ENCODE results near the gene TATDN2. TPM values are rescaled to one million over a fixed set of nuclear protein-coding genes. Genes with fewer than 3 reads are reported as not detected.

TATDN2 gene
- polyA plus RNA-seq, 3 donors from 2014 or later: 8.4 to 27.7 (median 10.6) TPM

GRCh38 chr3:10321630-10322351 lies 73.5 kb downstream of the TATDN2 start:
- Mint-ChIP-seq H3K4me3 (peak overlapping the region; percentile 90 to 93 (median 92)), H3K27me3 (ENCODE audit: low read depth in 3 of 3) (peaks cover 6 to 12% (median 6%) of the 10 kb centered on the region in 3 donors), H3K9me3 (no peaks in the 10 kb centered on the region), H3K36me3 (peaks cover 0 to 4% (median 0%) of the 10 kb centered on the region in 3 donors), H3K4me1 (peaks cover 30 to 47% of the 10 kb centered on the region in 2 donors), H3K27ac (peak overlapping the region; percentile 62 to 97 (median 91))
- DNase-seq: no peak

- Mint-ChIP-seq H3K36me3 (peaks cover 0 to 3% (median 0%) of the 10 kb centered on the region in 3 donors), H3K4me3 (peak overlapping the region in 2 of 5 donors; percentile 21 to 93), H3K27ac (peak overlapping the region in 3 of 6 donors; percentile 62 to 96 (median 91)), H3K27me3 (ENCODE audit: low read depth in 3 of 3) (peaks cover 6 to 13% (median 6%) of the 10 kb centered on the region in 3 donors), H3K4me1 (peaks cover 28 to 45% of the 10 kb centered on the region in 2 donors), H3K9me3 (no peaks in the 10 kb centered on the region)
- no peak for DNase-seq
These were observed 74.1 kb downstream of the TATDN2 start for GRCh38 chr3:10322352-10322710.

- H3K4me3 Mint-ChIP-seq: no peak overlapping the region
- H3K36me3 Mint-ChIP-seq: no peaks in the 10 kb centered on the region
- H3K27ac Mint-ChIP-seq: no peak overlapping the region
- H3K27me3 Mint-ChIP-seq (ENCODE audit: low read depth in 3 of 3): peaks cover 2 to 10% (median 7%) of the 10 kb centered on the region in 3 donors
- H3K4me1 Mint-ChIP-seq: no peaks in the 10 kb centered on the region
- DNase-seq: no peak
- H3K9me3 Mint-ChIP-seq: peaks cover 0 to 2% (median 0%) of the 10 kb centered on the region in 6 donors
These were observed 79.3 kb downstream of the TATDN2 start for GRCh38 chr3:10327592-10327991.

GRCh38 chr3:10328460-10329071 lies 80.3 kb downstream of the TATDN2 start:
- H3K4me1 Mint-ChIP-seq: no peaks in the 10 kb centered on the region
- H3K9me3 Mint-ChIP-seq: peaks cover 0 to 2% (median 0%) of the 10 kb centered on the region in 6 donors
- H3K27me3 Mint-ChIP-seq (ENCODE audit: low read depth in 3 of 3): peaks cover 2 to 8% (median 8%) of the 10 kb centered on the region in 3 donors
- H3K27ac Mint-ChIP-seq: no peak overlapping the region
- no peaks in the 10 kb centered on the region for H3K36me3 Mint-ChIP-seq
- no peak overlapping the region for H3K4me3 Mint-ChIP-seq
- no peak for DNase-seq

- Mint-ChIP-seq H3K4me3 (no peak overlapping the region), H3K36me3 (no peaks in the 10 kb centered on the region), H3K27ac (no peak overlapping the region), H3K9me3 (peaks cover 0 to 2% (median 0%) of the 10 kb centered on the region in 6 donors), H3K27me3 (ENCODE audit: low read depth in 3 of 3) (peaks cover 2 to 8% (median 5%) of the 10 kb centered on the region in 3 donors), H3K4me1 (no peaks in the 10 kb centered on the region)
- DNase-seq: no peak
These were observed 81.3 kb downstream of the TATDN2 start for GRCh38 chr3:10329495-10330015.

GRCh38 chr3:10330319-10330718 lies 82.1 kb downstream of the TATDN2 start:
- H3K36me3 Mint-ChIP-seq: no peaks in the 10 kb centered on the region
- H3K27ac Mint-ChIP-seq: no peak overlapping the region
- H3K27me3 Mint-ChIP-seq (ENCODE audit: low read depth in 3 of 3): peaks cover 4 to 8% (median 4%) of the 10 kb centered on the region in 3 donors
- H3K4me1 Mint-ChIP-seq: no peaks in the 10 kb centered on the region
- peaks cover 0 to 2% (median 0%) of the 10 kb centered on the region in 6 donors for H3K9me3 Mint-ChIP-seq
- no peak for DNase-seq
- H3K4me3 Mint-ChIP-seq: no peak overlapping the region

Other genes starting within 250 kb of the TATDN2 start
- gene FANCD2, start 222.0 kb upstream of the TATDN2 start, polyA plus RNA-seq: 1 to 10 TPM; 2.4 to 4.0 (median 2.8) TPM
- not detected for gene FANCD2OS, start 140.2 kb upstream of the TATDN2 start, polyA plus RNA-seq
- 100 to 1,000 TPM; 290 to 348 (median 301) TPM for gene BRK1, start 132.8 kb upstream of the TATDN2 start, polyA plus RNA-seq
- 10 to 100 TPM in 2 of 3 donors, 1 to 10 TPM in 1; 6.6 to 47.8 (median 12.7) TPM for gene VHL, start 106.7 kb upstream of the TATDN2 start, polyA plus RNA-seq
- gene IRAK2, start 83.5 kb upstream of the TATDN2 start, polyA plus RNA-seq: 10 to 100 TPM; 14.5 to 37.5 (median 37.1) TPM
- 1 to 10 TPM in 2 of 3 donors, under 1 TPM in 1; 0.94 to 8.3 (median 1.7) TPM for gene GHRL, start 44.5 kb downstream of the TATDN2 start, polyA plus RNA-seq
- gene SEC13, start 72.7 kb downstream of the TATDN2 start, polyA plus RNA-seq: 100 to 1,000 TPM; 157 to 162 (median 162) TPM